Trophoblast cell (in vitro differentiated cells and primary cell): ENCODE measurements around the gene RAPGEF2.

ENCODE experiments used
- DNase-seq, 2 donors: peaks; one replicate each; pipeline ENCODE4 v3.0.0-alpha.2; 2016
- H2AFZ ChIP-seq: 2 replicates; pipeline ENCODE4 v1.6.1; 2013; ENCODE audit warnings: low read length, moderate library complexity, mild to moderate bottlenecking; ENCODE audit not compliant: insufficient read depth, poor library complexity
- H2AK5ac ChIP-seq: 2 replicates; pipeline ENCODE4 v1.6.1; 2013; ENCODE audit warnings: mild to moderate bottlenecking, low read length
- H2BK120ac ChIP-seq: 2 replicates; pipeline ENCODE4 v1.6.1; 2013; ENCODE audit warnings: low read length, mild to moderate bottlenecking, moderate library complexity; ENCODE audit not compliant: insufficient read depth, poor library complexity
- H2BK12ac ChIP-seq: 2 replicates; pipeline ENCODE4 v1.6.1; 2013; ENCODE audit warnings: mild to moderate bottlenecking, low read length, moderate library complexity
- H2BK5ac ChIP-seq: 2 replicates; pipeline ENCODE4 v1.6.1; 2013; ENCODE audit warnings: low read length, low read depth, moderate library complexity, mild to moderate bottlenecking; ENCODE audit not compliant: poor library complexity
- H3K14ac ChIP-seq: 2 replicates; pipeline ENCODE4 v1.6.1; 2013; ENCODE audit warnings: mild to moderate bottlenecking, low read length
- H3K18ac ChIP-seq: 2 replicates; pipeline ENCODE4 v1.6.1; 2013; ENCODE audit warnings: mild to moderate bottlenecking, low read length
- H3K23ac ChIP-seq: 2 replicates; pipeline ENCODE4 v1.6.1; 2013; ENCODE audit warnings: low read length
- H3K27ac ChIP-seq: 2 replicates; pipeline ENCODE4 v1.5.1; 2013; ENCODE audit warnings: low read depth, mild to moderate bottlenecking, inconsistent platforms, low read length, moderate library complexity
- H3K27me3 ChIP-seq: 2 replicates; pipeline ENCODE4 v1.6.1; 2013; ENCODE audit warnings: inconsistent platforms, mild to moderate bottlenecking, low read length, moderate library complexity; ENCODE audit not compliant: insufficient read depth
- H3K36me3 ChIP-seq, 2 experiments: 1 replicate in 1 of 2; 2 replicates in 1 of 2; pipeline ENCODE4 v1.6.1; 2013; ENCODE audit warnings: low read length in 2 of 2, mild to moderate bottlenecking in 2 of 2, moderate library complexity in 1 of 2; ENCODE audit not compliant: insufficient read depth in 2 of 2, control insufficient read depth in 1 of 2
- H3K4ac ChIP-seq: 2 replicates; pipeline ENCODE4 v1.6.1; 2013; ENCODE audit warnings: low read depth, mild to moderate bottlenecking, low read length, moderate library complexity
- H3K4me1 ChIP-seq, 2 experiments: 1 replicate in 1 of 2; 2 replicates in 1 of 2; pipeline ENCODE4 v1.6.1; 2013; ENCODE audit warnings: low read length in 2 of 2, mild to moderate bottlenecking in 2 of 2, moderate library complexity in 1 of 2; ENCODE audit not compliant: insufficient read depth in 2 of 2, control insufficient read depth in 1 of 2
- H3K4me2 ChIP-seq: 2 replicates; pipeline ENCODE4 v1.6.1; 2013; ENCODE audit warnings: inconsistent platforms, mild to moderate bottlenecking, low read length, moderate library complexity
- H3K4me3 ChIP-seq: 2 replicates; pipeline ENCODE4 v1.5.1; 2013; ENCODE audit warnings: mild to moderate bottlenecking, low read depth, low read length, inconsistent platforms
- H3K79me1 ChIP-seq: one replicate; pipeline ENCODE4 v1.6.1; 2013; ENCODE audit warnings: low read length
- H3K79me2 ChIP-seq: 2 replicates; pipeline ENCODE4 v1.6.1; 2013; ENCODE audit warnings: low read length, mild to moderate bottlenecking; ENCODE audit not compliant: control insufficient read depth, insufficient read depth, poor library complexity
- H3K9ac ChIP-seq: 2 replicates; pipeline ENCODE4 v1.6.1; 2013; ENCODE audit warnings: mild to moderate bottlenecking, low read length
- H3K9me3 ChIP-seq: 2 replicates; pipeline ENCODE4 v1.6.1; 2013; ENCODE audit warnings: low read depth, mild to moderate bottlenecking, control low read depth, inconsistent platforms, low read length; ENCODE audit not compliant: insufficient read depth
- H4K12ac ChIP-seq: 2 replicates; pipeline ENCODE4 v1.6.1; 2013; ENCODE audit warnings: low read depth, mild to moderate bottlenecking, low read length, moderate library complexity
- H4K8ac ChIP-seq: 2 replicates; pipeline ENCODE4 v1.6.1; 2013; ENCODE audit warnings: low read depth, mild to moderate bottlenecking, low read length, moderate library complexity
- H4K91ac ChIP-seq: one replicate; pipeline ENCODE4 v1.6.1; 2013; ENCODE audit warnings: low read depth, mild to moderate bottlenecking, low read length, moderate library complexity
- WGBS: extraction: QIAGEN DNeasy Blood & Tissue Kit; methylation state at CpG from one replicate; pipeline ENCODE4 v1.1.7; 2013; ENCODE audit warnings: missing lambda C conversion rate; ENCODE audit not compliant: insufficient read length, insufficient coverage; ENCODE audit errors: extremely low coverage; 5-methylcytosine and 5-hydroxymethylcytosine counted together

RAPGEF2 gene

DNA sequence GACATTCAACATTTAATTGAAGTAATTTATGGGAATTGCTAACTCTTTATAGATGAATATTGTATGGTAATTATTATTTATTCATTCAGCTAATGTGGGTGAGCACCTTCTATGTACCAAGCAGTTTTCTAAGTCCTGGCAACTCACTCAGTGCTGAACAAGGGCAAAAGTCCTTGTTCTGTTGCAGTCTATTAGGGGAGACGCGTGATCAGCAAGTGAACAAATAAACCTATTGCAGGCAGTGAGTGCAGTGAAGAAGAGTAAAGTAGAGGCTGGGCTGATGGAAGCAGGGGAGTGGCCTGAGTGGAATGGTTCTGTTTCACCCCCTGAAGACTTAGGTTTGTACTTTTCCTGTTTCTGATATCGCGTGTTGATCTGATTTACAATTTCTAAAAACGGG lies 214.3 kb downstream of the RAPGEF2 start:
- no peaks in the 10 kb centered on the region for H3K9me3 ChIP-seq
- peaks cover 5 to 6% of the 10 kb centered on the region in 2 experiments for H3K36me3 ChIP-seq
- H3K4me1 ChIP-seq = no peaks in the 10 kb centered on the region
- H4K91ac ChIP-seq = no peak overlapping the region
- no peak overlapping the region for H2AK5ac ChIP-seq
- H3K27me3 ChIP-seq = no peaks in the 10 kb centered on the region
- no peak overlapping the region for H3K23ac ChIP-seq
- no peak overlapping the region for H3K27ac ChIP-seq
- no peak overlapping the region for H3K4ac ChIP-seq
- WGBS = no CpG with 5 or more reads among the region's 5 CpGs
- H3K4me2 ChIP-seq = no peak overlapping the region
- H4K8ac ChIP-seq = no peak overlapping the region
- no peak overlapping the region for H3K9ac ChIP-seq
- no peak overlapping the region for H4K12ac ChIP-seq
- H3K14ac ChIP-seq = no peak overlapping the region
- no peaks in the 10 kb centered on the region for H3K79me1 ChIP-seq
- no peak overlapping the region for H2AFZ ChIP-seq
- DNase-seq = no peak
- no peak overlapping the region for H2BK120ac ChIP-seq
- H2BK5ac ChIP-seq = no peak overlapping the region
- H3K18ac ChIP-seq = no peak overlapping the region
- H2BK12ac ChIP-seq = no peak overlapping the region
- no peaks in the 10 kb centered on the region for H3K79me2 ChIP-seq
- H3K4me3 ChIP-seq = no peak overlapping the region

GRCh38 chr4:159319027-159319426 lies 216.1 kb downstream of the RAPGEF2 start:
- no peak overlapping the region for H3K9ac ChIP-seq
- no peaks in the 10 kb centered on the region for H3K27me3 ChIP-seq
- no peak overlapping the region for H4K12ac ChIP-seq
- H3K79me2 ChIP-seq = no peaks in the 10 kb centered on the region
- no peak overlapping the region for H3K4ac ChIP-seq
- H3K36me3 ChIP-seq = peaks cover 8% of the 10 kb centered on the region in 2 experiments
- H4K91ac ChIP-seq = no peak overlapping the region
- H3K4me1 ChIP-seq = no peaks in the 10 kb centered on the region
- H3K18ac ChIP-seq = no peak overlapping the region
- H2BK120ac ChIP-seq = no peak overlapping the region
- H2BK5ac ChIP-seq = no peak overlapping the region
- H3K79me1 ChIP-seq = no peaks in the 10 kb centered on the region
- no peak for DNase-seq
- H2AFZ ChIP-seq = no peak overlapping the region
- no peak overlapping the region for H3K23ac ChIP-seq
- no CpG with 5 or more reads among the region's 4 CpGs for WGBS
- no peak overlapping the region for H3K27ac ChIP-seq
- H2AK5ac ChIP-seq = no peak overlapping the region
- no peak overlapping the region for H3K4me3 ChIP-seq
- no peak overlapping the region for H3K4me2 ChIP-seq
- no peak overlapping the region for H4K8ac ChIP-seq
- H3K14ac ChIP-seq = no peak overlapping the region
- H2BK12ac ChIP-seq = no peak overlapping the region
- H3K9me3 ChIP-seq = no peaks in the 10 kb centered on the region

DNA sequence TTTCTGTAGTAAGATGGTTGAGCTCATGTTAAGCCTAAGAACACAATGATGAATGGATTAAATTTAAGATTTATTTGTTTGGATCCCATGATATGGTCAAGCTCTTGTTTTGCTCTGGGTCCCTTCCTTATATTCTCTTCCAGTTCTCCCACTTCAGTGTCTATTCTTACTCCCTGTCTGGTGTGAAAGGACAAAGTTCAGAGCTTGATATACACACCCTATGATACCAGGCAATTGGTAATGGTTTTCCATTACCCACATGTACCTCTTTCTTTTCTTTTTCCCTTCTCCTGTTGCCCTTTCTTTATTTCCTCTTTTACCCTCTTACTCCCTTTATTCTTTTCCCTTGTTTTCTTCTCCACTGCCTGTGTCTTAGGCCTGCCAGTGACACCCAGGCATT lies 223.6 kb downstream of the RAPGEF2 start:
- H3K18ac ChIP-seq = no peak overlapping the region
- H3K9ac ChIP-seq = no peak overlapping the region
- no peak overlapping the region for H4K8ac ChIP-seq
- no peak overlapping the region for H3K14ac ChIP-seq
- no peak overlapping the region for H3K27ac ChIP-seq
- H4K91ac ChIP-seq = no peak overlapping the region
- no peak overlapping the region for H2BK120ac ChIP-seq
- H3K4me1 ChIP-seq = no peaks in the 10 kb centered on the region
- H3K4me2 ChIP-seq = no peak overlapping the region
- no peak overlapping the region for H3K4ac ChIP-seq
- no peaks in the 10 kb centered on the region for H3K79me1 ChIP-seq
- H3K23ac ChIP-seq = no peak overlapping the region
- no peak overlapping the region for H2AK5ac ChIP-seq
- no peak for DNase-seq
- H2BK12ac ChIP-seq = no peak overlapping the region
- H3K9me3 ChIP-seq = no peaks in the 10 kb centered on the region
- H3K27me3 ChIP-seq = no peaks in the 10 kb centered on the region
- H3K36me3 ChIP-seq = peaks cover 5% of the 10 kb centered on the region in 2 experiments
- no peak overlapping the region for H2BK5ac ChIP-seq
- no peaks in the 10 kb centered on the region for H3K79me2 ChIP-seq
- no peak overlapping the region for H2AFZ ChIP-seq
- no peak overlapping the region for H3K4me3 ChIP-seq
- H4K12ac ChIP-seq = no peak overlapping the region

DNA sequence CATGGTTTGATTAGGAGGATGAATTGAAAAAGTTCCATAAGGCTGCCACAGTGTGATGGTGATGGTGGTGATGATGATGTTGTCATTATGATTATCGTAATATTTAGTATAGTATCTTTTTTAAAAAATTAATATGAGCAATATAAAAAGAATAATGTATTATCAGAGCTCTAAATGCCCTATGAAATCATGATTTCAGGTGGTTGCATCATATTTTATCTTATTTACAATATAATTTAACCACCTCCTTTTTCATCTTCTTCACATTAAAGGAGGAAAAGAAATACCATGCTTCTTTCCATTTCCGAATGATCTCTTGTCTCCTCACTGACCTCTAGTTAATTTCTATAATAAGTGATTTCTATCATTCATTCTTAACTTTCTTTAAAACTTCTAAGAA lies 225.9 kb downstream of the RAPGEF2 start:
- Histone ChIP-seq H3K36me3 (peaks cover 3 to 4% of the 10 kb centered on the region in 2 experiments), H2AFZ (no peak overlapping the region), H4K8ac (no peak overlapping the region), H4K91ac (no peak overlapping the region), H2BK12ac (no peak overlapping the region), H3K4me2 (no peak overlapping the region), H2BK120ac (no peak overlapping the region), H3K27me3 (no peaks in the 10 kb centered on the region), H3K4ac (no peak overlapping the region), H3K79me1 (no peaks in the 10 kb centered on the region), H3K9me3 (no peaks in the 10 kb centered on the region), H4K12ac (no peak overlapping the region), H3K18ac (no peak overlapping the region), H3K27ac (no peak overlapping the region), H3K4me1 (no peaks in the 10 kb centered on the region), H3K79me2 (no peaks in the 10 kb centered on the region), H3K14ac (no peak overlapping the region), H3K9ac (no peak overlapping the region), H2BK5ac (no peak overlapping the region), H3K23ac (no peak overlapping the region), H2AK5ac (no peak overlapping the region), H3K4me3 (no peak overlapping the region)
- no CpG with 5 or more reads among the region's 2 CpGs for WGBS
- no peak for DNase-seq
